Muscle of leg (tissue), 11 donors: Measurements from ENCODE around the gene GPX6. TPM values are rescaled to one million over a fixed set of nuclear protein-coding genes. Genes with fewer than 3 reads are reported as not detected.

ENCODE experiments used
- DNase-seq: peaks from one replicate; pipeline ENCODE4 v3.0.0; 2013
- H3K27ac ChIP-seq: one replicate; pipeline ENCODE4 v1.5.1; 2013; ENCODE audit warnings: mild to moderate bottlenecking, low read length, control low read depth
- H3K27me3 ChIP-seq: one replicate; pipeline ENCODE4 v1.6.1; 2013; ENCODE audit warnings: low read length; ENCODE audit not compliant: control insufficient read depth, insufficient read depth
- H3K36me3 ChIP-seq: one replicate; pipeline ENCODE4 v1.6.1; 2013; ENCODE audit warnings: low read length; ENCODE audit not compliant: control insufficient read depth, insufficient read depth
- H3K4me1 ChIP-seq: one replicate; pipeline ENCODE4 v1.6.1; 2013; ENCODE audit warnings: low read length; ENCODE audit not compliant: control insufficient read depth, insufficient read depth
- H3K4me3 ChIP-seq: one replicate; pipeline ENCODE4 v1.5.1; 2013; ENCODE audit warnings: low read length, control low read depth
- H3K9me3 ChIP-seq: replicated peaks from 2 replicates; pipeline ENCODE4 v1.6.1; 2013; ENCODE audit warnings: low read depth, low read length; ENCODE audit not compliant: control insufficient read depth
- WGBS: methylation state at CpG from one replicate; pipeline ENCODE4 v1.1.5; 2013; ENCODE audit warnings: missing lambda C conversion rate; ENCODE audit not compliant: insufficient coverage; 5-methylcytosine and 5-hydroxymethylcytosine counted together
- polyA plus RNA-seq, 8 donors: library from polyadenylated mRNA; unstranded; fragments of 120-200 nt; gene quantifications; one replicate each; pipeline versions ENCODE4 v1.2.1 to v1.2.3, GENCODE V29; 2013; ENCODE audit warnings: inconsistent platforms in 1 of 8, low replicate concordance in 1 of 8; ENCODE audit not compliant: insufficient read length in 8 of 8, insufficient read depth in 1 of 8
- total RNA-seq: library from RNA; stranded (reverse); fragments of 120-200 nt; gene quantifications from one replicate; pipeline ENCODE4 v1.2.4, GENCODE V29; 2013

The GPX6 gene
- total and polyA plus RNA-seq, 9 donors, result not detected

DNA sequence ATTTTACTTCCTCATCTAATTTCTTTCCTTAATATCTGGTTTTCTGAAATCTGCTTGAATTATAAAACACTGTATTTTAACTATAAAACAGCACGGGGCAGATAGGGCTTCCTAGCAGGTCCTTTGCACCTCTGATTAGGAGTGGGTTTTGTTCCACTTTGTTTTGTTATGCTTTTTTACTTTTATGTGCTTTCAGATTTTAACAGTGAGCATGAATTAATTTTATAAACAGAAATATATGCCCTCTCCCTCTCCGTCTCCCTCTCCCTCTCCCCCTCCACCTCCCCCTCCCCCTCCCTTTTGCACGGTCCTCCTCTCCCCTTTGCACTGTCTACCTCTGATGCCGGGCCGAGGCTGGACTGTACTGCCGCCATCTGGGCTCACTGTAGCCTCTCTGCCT, 14.3 kb downstream of the GPX6 start:
- H3K4me3 ChIP-seq, result no peak overlapping the region
- WGBS, result 88% methylated on average over 4 of the region's 6 CpGs

DNA sequence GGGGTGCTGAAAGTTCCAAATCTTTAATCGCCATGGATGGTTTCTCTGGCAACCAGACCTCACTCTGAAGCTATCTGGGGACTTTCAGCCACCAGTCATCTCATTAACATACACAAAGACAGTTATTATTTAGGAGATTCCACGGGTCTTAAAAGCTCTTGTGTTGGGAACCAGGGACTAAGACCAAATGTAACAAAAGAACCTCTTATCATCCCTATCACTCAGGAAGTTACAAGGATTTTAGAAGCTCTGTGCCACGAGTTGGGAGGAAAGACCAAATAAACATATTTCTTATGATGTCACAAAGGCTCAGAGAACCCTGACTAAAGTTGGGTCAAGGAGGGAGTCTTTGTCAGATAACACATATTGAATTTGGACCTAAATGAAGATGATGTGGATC, 17.7 kb downstream of the GPX6 start:
- Histone ChIP-seq H3K27ac (no peak overlapping the region), H3K9me3 (no peaks in the 10 kb centered on the region), H3K4me1 (no peaks in the 10 kb centered on the region), H3K4me3 (no peak overlapping the region), H3K27me3 (no peaks in the 10 kb centered on the region), H3K36me3 (no peaks in the 10 kb centered on the region)
- 67% methylated on average over 1 of the region's 3 CpGs for WGBS
- no peak for DNase-seq

More for the DNA sequence above, 14.3 kb downstream of the GPX6 start:
- DNase-seq, result no peak
- no peak overlapping the region for H3K27ac ChIP-seq
- no peaks in the 10 kb centered on the region for H3K36me3 ChIP-seq
- no peaks in the 10 kb centered on the region for H3K4me1 ChIP-seq
- no peaks in the 10 kb centered on the region for H3K9me3 ChIP-seq
- no peaks in the 10 kb centered on the region for H3K27me3 ChIP-seq

DNA sequence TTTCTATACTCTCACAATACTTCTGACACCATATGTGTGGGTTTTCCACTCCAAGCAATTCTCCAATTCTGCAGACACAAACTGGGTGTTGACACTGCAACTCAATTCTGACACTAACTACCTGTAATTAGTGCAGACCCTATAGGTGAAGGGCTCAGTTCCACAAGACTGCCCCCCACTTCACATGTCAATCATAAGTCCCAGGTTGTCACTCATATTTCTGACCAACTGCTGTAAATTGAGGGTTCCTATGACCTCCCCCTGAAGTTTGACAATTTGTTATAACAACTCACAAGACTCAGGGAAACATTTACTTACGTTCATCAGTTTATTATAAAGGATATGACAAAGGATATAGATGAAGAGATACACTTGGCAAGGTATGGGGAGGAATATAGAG, 18.3 kb downstream of the GPX6 start:
- Histone ChIP-seq H3K27ac (no peak overlapping the region), H3K36me3 (no peaks in the 10 kb centered on the region), H3K27me3 (no peaks in the 10 kb centered on the region), H3K4me3 (no peak overlapping the region), H3K4me1 (no peaks in the 10 kb centered on the region), H3K9me3 (no peaks in the 10 kb centered on the region)
- WGBS, result no CpG with 5 or more reads among the region's 1 CpG
- no peak for DNase-seq

DNA sequence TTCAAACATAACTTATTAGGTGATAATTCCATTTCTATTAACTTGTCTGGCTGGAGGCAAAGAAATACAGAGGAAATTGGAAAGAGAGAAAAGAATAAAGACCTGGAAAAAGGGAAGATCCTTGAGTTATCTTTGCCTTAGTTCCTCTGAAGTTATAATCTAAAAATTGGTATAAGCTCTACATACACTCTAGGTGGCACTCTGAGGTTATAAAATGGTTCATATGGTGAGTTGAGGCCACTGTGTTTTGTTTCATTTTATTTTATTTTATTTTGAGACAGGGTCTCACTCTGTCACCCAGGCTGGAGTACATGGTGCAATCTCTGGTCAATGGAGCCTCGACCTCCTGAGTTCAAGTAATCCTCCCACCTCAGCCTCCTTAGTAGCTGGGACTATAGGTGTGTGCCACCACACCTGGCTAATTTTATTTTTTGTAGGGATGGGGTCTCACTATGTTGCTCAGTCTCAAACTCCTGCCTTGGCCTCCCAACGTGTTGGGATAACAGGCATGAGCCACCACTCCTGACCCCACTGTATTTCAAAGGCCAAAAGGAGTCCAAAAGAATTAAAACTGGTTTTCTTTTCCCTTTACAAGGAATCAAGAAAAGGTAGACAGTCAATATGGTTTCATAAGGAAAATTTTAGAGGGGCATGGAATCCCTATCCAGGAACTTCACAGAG, 19.4 kb downstream of the GPX6 start:
- no peaks in the 10 kb centered on the region for H3K4me1 ChIP-seq
- no CpG with 5 or more reads among the region's 2 CpGs for WGBS
- H3K36me3 ChIP-seq, result no peaks in the 10 kb centered on the region
- H3K27ac ChIP-seq, result no peak overlapping the region
- peaks cover 5% of the 10 kb centered on the region for H3K27me3 ChIP-seq
- H3K4me3 ChIP-seq, result no peak overlapping the region
- DNase-seq, result peak; percentile 5
- H3K9me3 ChIP-seq, result no peaks in the 10 kb centered on the region

DNA sequence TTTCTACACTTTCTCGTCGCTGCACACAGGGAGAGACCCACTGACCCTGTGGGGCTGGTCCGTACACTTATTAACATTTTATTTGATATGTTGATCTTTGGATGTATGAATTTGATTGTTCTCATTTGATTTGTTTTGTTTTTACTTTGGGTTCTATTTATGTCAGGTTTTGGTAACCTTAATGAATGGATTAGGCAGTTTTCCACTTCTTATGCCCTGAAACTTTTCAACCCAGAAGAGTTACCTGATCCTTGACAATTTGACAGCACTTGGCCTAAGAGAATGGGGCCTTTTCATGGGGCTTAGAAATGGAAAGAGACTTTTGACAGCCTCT, 23.6 kb downstream of the GPX6 start:
- WGBS, result no CpG with 5 or more reads among the region's 3 CpGs
- Histone ChIP-seq H3K27me3 (peaks cover 25% of the 10 kb centered on the region), H3K9me3 (no peaks in the 10 kb centered on the region), H3K4me1 (peaks cover 5% of the 10 kb centered on the region), H3K36me3 (no peaks in the 10 kb centered on the region), H3K4me3 (no peak overlapping the region), H3K27ac (no peak overlapping the region)
- DNase-seq, result no peak

DNA sequence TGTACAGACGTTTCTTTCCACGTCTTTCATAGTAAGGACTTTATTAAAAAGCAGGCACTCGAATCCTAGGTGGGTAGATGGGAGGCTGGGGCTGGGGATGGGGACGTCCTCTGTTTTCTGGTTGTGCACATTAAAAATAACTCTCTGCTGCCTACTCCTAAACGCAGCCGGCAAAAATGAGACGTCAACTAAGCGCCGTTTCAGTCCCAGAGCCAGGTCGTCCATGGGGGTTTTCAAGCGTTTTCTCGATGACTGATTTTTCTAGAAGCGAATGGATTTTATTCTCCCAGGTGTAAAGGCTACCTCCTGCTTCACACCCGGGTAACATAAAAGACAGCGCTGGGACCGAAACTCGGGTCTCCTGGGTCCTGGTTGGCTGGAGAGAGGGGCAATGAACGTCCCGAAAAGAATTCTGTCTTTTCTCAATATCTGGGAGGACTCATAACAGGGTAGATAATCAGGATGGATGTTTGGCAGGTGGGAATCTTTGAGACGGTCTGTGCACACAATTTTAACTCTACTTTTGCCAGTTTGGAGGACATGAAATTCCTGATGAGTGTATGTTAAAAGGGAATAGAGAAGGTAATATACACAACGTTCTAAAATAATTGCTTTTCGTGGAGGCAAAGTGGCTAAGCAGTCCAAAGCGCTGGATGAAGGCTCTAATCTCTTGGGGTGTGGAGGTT, 25.2 kb downstream of the GPX6 start:
- peaks cover 26% of the 10 kb centered on the region for H3K27me3 ChIP-seq
- DNase-seq, result no peak
- H3K36me3 ChIP-seq, result no peaks in the 10 kb centered on the region
- 4% methylated on average over 10 of the region's 23 CpGs for WGBS
- peak overlapping the region; percentile 44 for H3K4me3 ChIP-seq
- H3K9me3 ChIP-seq, result no peaks in the 10 kb centered on the region
- peaks cover 5% of the 10 kb centered on the region for H3K4me1 ChIP-seq
- H3K27ac ChIP-seq, result peak overlapping the region; percentile 59

DNA sequence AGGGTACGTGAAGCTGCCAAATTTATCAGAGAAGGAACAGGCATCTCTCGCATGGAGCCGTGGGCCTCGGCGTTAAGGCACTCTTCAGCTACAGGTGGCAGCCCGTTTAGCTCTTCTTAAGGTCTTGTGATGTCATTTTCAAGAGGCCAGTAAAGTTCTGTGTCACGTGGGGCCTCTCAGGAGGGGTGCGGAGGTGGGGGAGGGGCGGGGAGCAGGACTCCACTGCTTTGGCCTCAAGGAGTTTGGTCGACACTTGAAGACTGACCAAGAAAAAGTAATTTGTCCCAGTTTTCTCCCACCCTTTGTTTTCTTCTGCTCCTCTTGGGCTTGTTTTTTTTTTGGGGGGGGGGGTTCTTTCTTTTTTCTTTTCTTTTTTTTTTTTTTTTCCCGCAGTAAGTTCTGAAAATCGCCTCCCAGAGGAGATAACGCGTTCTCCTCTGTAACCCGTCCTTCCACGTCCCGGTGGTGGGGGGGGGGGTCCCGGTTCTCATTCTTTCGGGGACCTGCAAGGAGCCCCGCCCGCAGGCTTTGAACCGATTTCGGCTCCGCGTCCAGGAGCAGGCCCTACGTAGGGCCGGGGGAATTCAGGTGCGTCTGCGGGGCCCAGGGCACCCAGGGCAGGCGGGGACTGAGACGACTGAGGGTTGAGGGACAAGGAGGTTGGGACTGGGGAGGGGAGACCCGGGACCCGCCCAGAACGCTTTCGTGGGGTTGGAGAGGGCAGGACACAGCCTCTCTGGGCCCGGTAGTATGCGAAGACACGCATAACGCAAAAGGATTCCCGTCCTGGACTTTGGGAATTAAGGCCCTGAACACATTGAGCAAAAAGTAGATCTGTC, 26.0 kb downstream of the GPX6 start:
- Histone ChIP-seq H3K4me3 (peak overlapping the region; percentile 44), H3K27me3 (peaks cover 27% of the 10 kb centered on the region), H3K4me1 (peaks cover 5% of the 10 kb centered on the region), H3K27ac (peak overlapping the region; percentile 59), H3K36me3 (no peaks in the 10 kb centered on the region), H3K9me3 (no peaks in the 10 kb centered on the region)
- WGBS, result 2% methylated on average over 27 of the region's 40 CpGs
- peak; percentile 85 for DNase-seq

DNA sequence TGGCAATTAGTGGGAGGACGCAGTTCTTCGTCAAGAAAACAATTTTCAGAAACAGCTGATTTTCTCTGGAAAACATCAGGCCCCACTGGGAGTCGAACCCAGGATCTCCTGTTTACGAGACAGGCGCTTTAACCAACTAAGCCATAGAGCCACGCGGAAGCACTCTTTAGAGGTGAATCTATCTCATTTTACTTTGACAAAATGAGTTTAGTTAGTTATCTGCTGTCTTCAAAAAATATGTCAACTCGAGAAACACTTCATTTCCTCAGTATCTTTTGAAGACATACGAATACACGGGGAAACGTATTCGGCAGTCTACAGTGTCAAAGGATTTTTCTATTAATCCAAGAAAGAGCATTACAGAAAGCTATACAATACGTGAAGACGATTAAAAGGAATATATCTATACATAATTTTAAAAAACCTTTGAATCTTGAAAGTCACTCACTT, 26.7 kb downstream of the GPX6 start:
- Histone ChIP-seq H3K36me3 (no peaks in the 10 kb centered on the region), H3K4me3 (peak overlapping the region; percentile 44), H3K27ac (no peak overlapping the region), H3K4me1 (peaks cover 5% of the 10 kb centered on the region), H3K27me3 (peaks cover 27% of the 10 kb centered on the region), H3K9me3 (no peaks in the 10 kb centered on the region)
- DNase-seq, result peak; percentile 76
- WGBS, result 0% methylated on average over 2 of the region's 14 CpGs

DNA sequence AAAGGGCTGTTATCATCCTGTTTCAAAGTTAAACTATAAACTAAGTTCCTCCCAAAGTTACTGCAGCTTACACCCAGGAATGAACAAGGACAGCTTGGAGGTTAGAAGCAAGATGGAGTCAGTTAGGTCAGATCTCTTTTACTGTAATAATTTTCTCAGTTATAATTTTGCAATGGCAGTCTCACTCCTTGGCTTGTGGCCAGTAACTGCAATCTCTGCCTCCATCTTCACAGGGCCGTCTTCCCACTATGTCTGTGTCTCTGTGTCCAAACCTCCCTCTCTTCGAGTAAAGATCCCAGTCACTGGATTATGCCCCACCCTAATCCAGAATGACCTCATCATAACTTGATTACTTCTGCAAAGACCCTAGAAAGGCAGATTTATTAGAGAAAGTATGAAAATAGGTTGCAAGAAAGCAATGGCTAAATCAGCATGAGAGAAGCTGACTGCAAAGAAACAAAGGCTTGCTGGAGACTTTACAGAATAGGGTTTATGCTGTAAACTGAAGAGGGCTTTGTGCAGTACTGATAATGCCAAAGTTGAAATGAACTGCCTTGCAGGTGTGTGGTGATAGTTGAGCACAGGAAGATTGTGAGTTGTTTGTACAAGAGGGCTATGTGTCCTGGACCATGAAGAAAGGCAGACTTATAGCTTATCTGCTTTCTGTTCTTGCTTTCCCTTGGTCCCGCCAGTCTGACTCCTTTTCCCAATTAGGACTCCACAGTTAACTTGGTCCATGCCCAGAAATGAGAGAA, 28.4 kb downstream of the GPX6 start:
- no peak for DNase-seq
- no peaks in the 10 kb centered on the region for H3K9me3 ChIP-seq
- 40% methylated on average over 1 of the region's 3 CpGs for WGBS
- no peak overlapping the region for H3K27ac ChIP-seq
- H3K4me3 ChIP-seq, result no peak overlapping the region
- no peaks in the 10 kb centered on the region for H3K36me3 ChIP-seq
- H3K4me1 ChIP-seq, result peaks cover 5% of the 10 kb centered on the region
- peaks cover 30% of the 10 kb centered on the region for H3K27me3 ChIP-seq
